DOHH2 (cell line): ENCODE data around the gene UBE2H.

Source experiments
- H3F3A ChIP-seq: fragments of 200-600 bp; sonication (generic), shearing (Covaris generic); 2 replicates; pipeline ENCODE4 v1.6.0; 2016; ENCODE audit warnings: antibody characterized with exemption, mild to moderate bottlenecking; ENCODE audit not compliant: control insufficient read depth, insufficient read depth
- H3K27ac ChIP-seq: fragments of 200-600 bp; sonication (generic); 2 replicates; pipeline ENCODE4 v1.5.1; 2014; ENCODE audit warnings: low read depth, mild to moderate bottlenecking, low read length, moderate library complexity
- H3K27me3 ChIP-seq: fragments of 200-600 bp; sonication (generic); 2 replicates; pipeline ENCODE4 v1.6.1; 2014; ENCODE audit warnings: mild to moderate bottlenecking, low read length, mixed read lengths; ENCODE audit not compliant: control insufficient read depth
- H3K36me3 ChIP-seq: fragments of 200-600 bp; sonication (generic); 2 replicates; pipeline ENCODE4 v1.6.1; 2014; ENCODE audit warnings: mild to moderate bottlenecking, low read length, moderate library complexity, mixed read lengths; ENCODE audit not compliant: control insufficient read depth
- H3K4me1 ChIP-seq: fragments of 200-600 bp; sonication (generic); 2 replicates; pipeline ENCODE4 v1.6.1; 2014; ENCODE audit warnings: mild to moderate bottlenecking, low read length, mixed read lengths; ENCODE audit not compliant: control insufficient read depth
- H3K4me2 ChIP-seq: fragments of 200-600 bp; sonication (generic); 2 replicates; pipeline ENCODE4 v1.6.0; 2014; ENCODE audit warnings: mild to moderate bottlenecking, low read length, moderate library complexity
- H3K4me3 ChIP-seq: fragments of 200-600 bp; sonication (generic); 2 replicates; pipeline ENCODE4 v1.5.1; 2014; ENCODE audit warnings: mild to moderate bottlenecking, low read length, mixed read lengths
- H3K79me2 ChIP-seq: fragments of 200-600 bp; sonication (generic); 2 replicates; pipeline ENCODE4 v1.6.1; 2014; ENCODE audit warnings: mild to moderate bottlenecking, low read length, mixed read lengths; ENCODE audit not compliant: control insufficient read depth
- H3K9me2 ChIP-seq: fragments of 200-600 bp; sonication (generic); replicated peaks from 2 replicates; pipeline ENCODE4 v1.6.1; 2014; ENCODE audit warnings: mild to moderate bottlenecking, low read length, mixed read lengths; ENCODE audit not compliant: control insufficient read depth
- H3K9me3 ChIP-seq: fragments of 200-600 bp; sonication (generic); 2 replicates; pipeline ENCODE4 v1.6.1; 2014; ENCODE audit warnings: antibody characterized with exemption, low read length, mixed read lengths; ENCODE audit not compliant: control insufficient read depth, insufficient read depth
- H4K20me1 ChIP-seq: fragments of 200-600 bp; sonication (generic); 2 replicates; pipeline ENCODE4 v1.6.0; 2014; ENCODE audit warnings: low read depth, mild to moderate bottlenecking, antibody characterized with exemption, low read length, moderate library complexity; ENCODE audit not compliant: control insufficient read depth, insufficient read depth
- EZH2phosphoT487 ChIP-seq: fragments of 200-600 bp; sonication (generic); IDR thresholded peaks from 2 replicates; pipeline ENCODE4 v1.6.1; 2017; ENCODE audit warnings: borderline replicate concordance, mild to moderate bottlenecking, antibody characterized with exemption, low read length, moderate library complexity, mixed read lengths
- TF ChIP-seq, protein P1 (sequence below): fragments of 200-600 bp; sonication (generic); IDR thresholded peaks from one replicate; pipeline ENCODE4 v1.5.1; 2014; ENCODE audit warnings: antibody characterized with exemption, mild to moderate bottlenecking, low read depth, low read length; ENCODE audit not compliant: poor library complexity, severe bottlenecking

Gene UBE2H

DNA sequence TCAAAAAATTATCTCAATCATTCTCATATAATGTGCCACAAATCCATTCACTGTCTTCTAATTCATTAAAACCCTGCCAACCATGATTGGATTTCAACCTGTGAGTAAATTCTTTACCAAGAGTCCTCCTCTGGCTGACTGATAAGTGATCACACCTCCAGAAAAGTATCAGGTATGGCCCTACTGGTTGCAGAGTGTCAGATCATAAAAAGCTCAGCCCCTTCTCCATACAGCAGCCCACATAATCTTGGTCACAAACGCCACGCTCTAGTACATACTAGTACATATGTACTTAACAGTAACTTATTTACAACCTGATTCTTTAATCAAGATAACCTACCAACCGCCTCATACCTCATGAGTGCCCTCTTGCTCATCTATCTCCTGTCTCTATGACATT is 26.1 kb downstream of the UBE2H start:
- H3K27ac ChIP-seq, result no peak overlapping the region
- H3K27me3 ChIP-seq, result no peaks in the 10 kb centered on the region
- no peaks in the 10 kb centered on the region for H3K79me2 ChIP-seq
- no peaks in the 10 kb centered on the region for H3K4me1 ChIP-seq
- H4K20me1 ChIP-seq, result no peaks in the 10 kb centered on the region
- H3F3A ChIP-seq, result no peaks in the 10 kb centered on the region
- H3K9me2 ChIP-seq, result no peaks in the 10 kb centered on the region
- no peaks in the 10 kb centered on the region for H3K9me3 ChIP-seq
- TF ChIP-seq, protein P1, sequence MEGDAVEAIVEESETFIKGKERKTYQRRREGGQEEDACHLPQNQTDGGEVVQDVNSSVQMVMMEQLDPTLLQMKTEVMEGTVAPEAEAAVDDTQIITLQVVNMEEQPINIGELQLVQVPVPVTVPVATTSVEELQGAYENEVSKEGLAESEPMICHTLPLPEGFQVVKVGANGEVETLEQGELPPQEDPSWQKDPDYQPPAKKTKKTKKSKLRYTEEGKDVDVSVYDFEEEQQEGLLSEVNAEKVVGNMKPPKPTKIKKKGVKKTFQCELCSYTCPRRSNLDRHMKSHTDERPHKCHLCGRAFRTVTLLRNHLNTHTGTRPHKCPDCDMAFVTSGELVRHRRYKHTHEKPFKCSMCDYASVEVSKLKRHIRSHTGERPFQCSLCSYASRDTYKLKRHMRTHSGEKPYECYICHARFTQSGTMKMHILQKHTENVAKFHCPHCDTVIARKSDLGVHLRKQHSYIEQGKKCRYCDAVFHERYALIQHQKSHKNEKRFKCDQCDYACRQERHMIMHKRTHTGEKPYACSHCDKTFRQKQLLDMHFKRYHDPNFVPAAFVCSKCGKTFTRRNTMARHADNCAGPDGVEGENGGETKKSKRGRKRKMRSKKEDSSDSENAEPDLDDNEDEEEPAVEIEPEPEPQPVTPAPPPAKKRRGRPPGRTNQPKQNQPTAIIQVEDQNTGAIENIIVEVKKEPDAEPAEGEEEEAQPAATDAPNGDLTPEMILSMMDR, result no peak
- no peak for TF ChIP-seq EZH2phosphoT487
- no peak overlapping the region for H3K4me2 ChIP-seq
- no peak overlapping the region for H3K4me3 ChIP-seq
- H3K36me3 ChIP-seq, result peaks cover 5% of the 10 kb centered on the region; the same call in 1 of the 2 replicates

GRCh38 chr7:129925416-129926002 is 27.3 kb downstream of the UBE2H start:
- Histone ChIP-seq H3K9me3 (no peaks in the 10 kb centered on the region), H3K36me3 (peaks cover 5% of the 10 kb centered on the region; the same call in 1 of the 2 replicates), H3F3A (no peaks in the 10 kb centered on the region), H3K9me2 (no peaks in the 10 kb centered on the region), H3K4me2 (no peak overlapping the region), H3K79me2 (no peaks in the 10 kb centered on the region), H3K27me3 (no peaks in the 10 kb centered on the region), H3K27ac (no peak overlapping the region), H3K4me1 (no peaks in the 10 kb centered on the region), H3K4me3 (no peak overlapping the region), H4K20me1 (no peaks in the 10 kb centered on the region)
- TF ChIP-seq, protein P1, result no peak
- TF ChIP-seq EZH2phosphoT487, result no peak

- Histone ChIP-seq H3F3A (no peaks in the 10 kb centered on the region), H4K20me1 (no peaks in the 10 kb centered on the region), H3K4me3 (no peak overlapping the region), H3K9me3 (no peaks in the 10 kb centered on the region), H3K79me2 (no peaks in the 10 kb centered on the region), H3K9me2 (no peaks in the 10 kb centered on the region), H3K4me1 (no peaks in the 10 kb centered on the region), H3K36me3 (peaks cover 5% of the 10 kb centered on the region; the same call in 1 of the 2 replicates), H3K27ac (no peak overlapping the region), H3K27me3 (no peaks in the 10 kb centered on the region), H3K4me2 (no peak overlapping the region)
- no peak for TF ChIP-seq EZH2phosphoT487
- TF ChIP-seq, protein P1, result no peak
Measured at GRCh38 chr7:129924602-129925001, 28.2 kb downstream of the UBE2H start.
